ENCODE data around the gene PTPRN2.

The PTPRN2 gene

GRCh38 chr7:157824819-157825121 lies 762.9 kb downstream of the PTPRN2 start:
- Histone ChIP-seq H3K9ac (ENCODE audit: low read depth in 1 of 2, low read length in 2 of 2) (no peak overlapping the region), H3K27me3 (ENCODE audit: control insufficient read depth in 2 of 2, insufficient read depth in 2 of 2, low read length in 2 of 2) (peaks cover 0 to 4% of the 10 kb centered on the region in 2 donors), H3K36me3 (ENCODE audit: control insufficient read depth in 2 of 2, insufficient read depth in 2 of 2, low read length in 2 of 2) (no peaks in the 10 kb centered on the region), H3K4me3 (ENCODE audit: low read length in 2 of 2) (no peak overlapping the region), H3K27ac (ENCODE audit: low read depth in 2 of 2, low read length in 2 of 2) (no peak overlapping the region), H3K4me1 (ENCODE audit: control insufficient read depth in 2 of 2, insufficient read depth in 2 of 2, low read length in 2 of 2) (no peaks in the 10 kb centered on the region), H3K9me3 (ENCODE audit: control insufficient read depth in 2 of 2, low read length in 2 of 2) (no peaks in the 10 kb centered on the region)

- H3K27me3 ChIP-seq (ENCODE audit: control insufficient read depth in 2 of 2, insufficient read depth in 2 of 2, low read length in 2 of 2) = peaks cover 0 to 4% of the 10 kb centered on the region in 2 donors
- no peaks in the 10 kb centered on the region for H3K9me3 ChIP-seq (ENCODE audit: control insufficient read depth in 2 of 2, low read length in 2 of 2)
Measured at GRCh38 chr7:157824011-157824818, 763.4 kb downstream of the PTPRN2 start.

GRCh38 chr7:157822688-157823031 lies 765.0 kb downstream of the PTPRN2 start:
- H3K4me3 ChIP-seq (ENCODE audit: low read length in 2 of 2) = no peak overlapping the region
- no peak overlapping the region for H3K27ac ChIP-seq (ENCODE audit: low read depth in 2 of 2, low read length in 2 of 2)
- H3K36me3 ChIP-seq (ENCODE audit: control insufficient read depth in 2 of 2, insufficient read depth in 2 of 2, low read length in 2 of 2) = no peaks in the 10 kb centered on the region
- H3K4me1 ChIP-seq (ENCODE audit: control insufficient read depth in 2 of 2, insufficient read depth in 2 of 2, low read length in 2 of 2) = no peaks in the 10 kb centered on the region
- no peaks in the 10 kb centered on the region for H3K9me3 ChIP-seq (ENCODE audit: control insufficient read depth in 2 of 2, low read length in 2 of 2)
- peaks cover 0 to 4% of the 10 kb centered on the region in 2 donors for H3K27me3 ChIP-seq (ENCODE audit: control insufficient read depth in 2 of 2, insufficient read depth in 2 of 2, low read length in 2 of 2)
- no peak overlapping the region for H3K9ac ChIP-seq (ENCODE audit: low read depth in 1 of 2, low read length in 2 of 2)

More at GRCh38 chr7:157824011-157824818, 763.4 kb downstream of the PTPRN2 start:
- Histone ChIP-seq H3K36me3 (ENCODE audit: control insufficient read depth in 2 of 2, insufficient read depth in 2 of 2, low read length in 2 of 2) (no peaks in the 10 kb centered on the region), H3K27ac (ENCODE audit: low read depth in 2 of 2, low read length in 2 of 2) (no peak overlapping the region), H3K4me3 (ENCODE audit: low read length in 2 of 2) (no peak overlapping the region), H3K9ac (ENCODE audit: low read depth in 1 of 2, low read length in 2 of 2) (no peak overlapping the region), H3K4me1 (ENCODE audit: control insufficient read depth in 2 of 2, insufficient read depth in 2 of 2, low read length in 2 of 2) (no peaks in the 10 kb centered on the region)

- no peaks in the 10 kb centered on the region for H3K4me1 ChIP-seq (ENCODE audit: control insufficient read depth in 2 of 2, insufficient read depth in 2 of 2, low read length in 2 of 2)
- H3K27me3 ChIP-seq (ENCODE audit: control insufficient read depth in 2 of 2, insufficient read depth in 2 of 2, low read length in 2 of 2) = peaks cover 0 to 4% of the 10 kb centered on the region in 2 donors
- no peak overlapping the region for H3K27ac ChIP-seq (ENCODE audit: low read depth in 2 of 2, low read length in 2 of 2)
- no peak overlapping the region for H3K9ac ChIP-seq (ENCODE audit: low read depth in 1 of 2, low read length in 2 of 2)
- no peaks in the 10 kb centered on the region for H3K36me3 ChIP-seq (ENCODE audit: control insufficient read depth in 2 of 2, insufficient read depth in 2 of 2, low read length in 2 of 2)
- H3K9me3 ChIP-seq (ENCODE audit: control insufficient read depth in 2 of 2, low read length in 2 of 2) = no peaks in the 10 kb centered on the region
- no peak overlapping the region for H3K4me3 ChIP-seq (ENCODE audit: low read length in 2 of 2)
Measured at GRCh38 chr7:157821959-157822687, 765.5 kb downstream of the PTPRN2 start.

- H3K9ac ChIP-seq (ENCODE audit: low read depth in 1 of 2, low read length in 2 of 2) = no peak overlapping the region
- peaks cover 0 to 4% of the 10 kb centered on the region in 2 donors for H3K27me3 ChIP-seq (ENCODE audit: control insufficient read depth in 2 of 2, insufficient read depth in 2 of 2, low read length in 2 of 2)
- H3K9me3 ChIP-seq (ENCODE audit: control insufficient read depth in 2 of 2, low read length in 2 of 2) = no peaks in the 10 kb centered on the region
- H3K4me3 ChIP-seq (ENCODE audit: low read length in 2 of 2) = no peak overlapping the region
- H3K4me1 ChIP-seq (ENCODE audit: control insufficient read depth in 2 of 2, insufficient read depth in 2 of 2, low read length in 2 of 2) = no peaks in the 10 kb centered on the region
- H3K27ac ChIP-seq (ENCODE audit: low read depth in 2 of 2, low read length in 2 of 2) = no peak overlapping the region
- no peaks in the 10 kb centered on the region for H3K36me3 ChIP-seq (ENCODE audit: control insufficient read depth in 2 of 2, insufficient read depth in 2 of 2, low read length in 2 of 2)
Measured at GRCh38 chr7:157820796-157821195, 766.8 kb downstream of the PTPRN2 start.

GRCh38 chr7:157819455-157819807 lies 768.2 kb downstream of the PTPRN2 start:
- peaks cover 0 to 4% of the 10 kb centered on the region in 2 donors for H3K27me3 ChIP-seq (ENCODE audit: control insufficient read depth in 2 of 2, insufficient read depth in 2 of 2, low read length in 2 of 2)
- H3K36me3 ChIP-seq (ENCODE audit: control insufficient read depth in 2 of 2, insufficient read depth in 2 of 2, low read length in 2 of 2) = no peaks in the 10 kb centered on the region
- no peak overlapping the region for H3K9ac ChIP-seq (ENCODE audit: low read depth in 1 of 2, low read length in 2 of 2)
- H3K4me1 ChIP-seq (ENCODE audit: control insufficient read depth in 2 of 2, insufficient read depth in 2 of 2, low read length in 2 of 2) = no peaks in the 10 kb centered on the region
- no peak overlapping the region for H3K27ac ChIP-seq (ENCODE audit: low read depth in 2 of 2, low read length in 2 of 2)
- no peak overlapping the region for H3K4me3 ChIP-seq (ENCODE audit: low read length in 2 of 2)
- H3K9me3 ChIP-seq (ENCODE audit: control insufficient read depth in 2 of 2, low read length in 2 of 2) = no peaks in the 10 kb centered on the region

GRCh38 chr7:157818701-157819454 lies 768.7 kb downstream of the PTPRN2 start:
- Histone ChIP-seq H3K9ac (ENCODE audit: low read depth in 1 of 2, low read length in 2 of 2) (no peak overlapping the region), H3K36me3 (ENCODE audit: control insufficient read depth in 2 of 2, insufficient read depth in 2 of 2, low read length in 2 of 2) (no peaks in the 10 kb centered on the region), H3K9me3 (ENCODE audit: control insufficient read depth in 2 of 2, low read length in 2 of 2) (no peaks in the 10 kb centered on the region), H3K4me1 (ENCODE audit: control insufficient read depth in 2 of 2, insufficient read depth in 2 of 2, low read length in 2 of 2) (no peaks in the 10 kb centered on the region), H3K27ac (ENCODE audit: low read depth in 2 of 2, low read length in 2 of 2) (no peak overlapping the region), H3K27me3 (ENCODE audit: control insufficient read depth in 2 of 2, insufficient read depth in 2 of 2, low read length in 2 of 2) (peaks cover 0 to 4% of the 10 kb centered on the region in 2 donors), H3K4me3 (ENCODE audit: low read length in 2 of 2) (no peak overlapping the region)

- no peaks in the 10 kb centered on the region for H3K36me3 ChIP-seq (ENCODE audit: control insufficient read depth in 2 of 2, insufficient read depth in 2 of 2, low read length in 2 of 2)
- H3K9me3 ChIP-seq (ENCODE audit: control insufficient read depth in 2 of 2, low read length in 2 of 2) = no peaks in the 10 kb centered on the region
- H3K27me3 ChIP-seq (ENCODE audit: control insufficient read depth in 2 of 2, insufficient read depth in 2 of 2, low read length in 2 of 2) = peaks cover 0 to 4% of the 10 kb centered on the region in 2 donors
- no peak overlapping the region for H3K9ac ChIP-seq (ENCODE audit: low read depth in 1 of 2, low read length in 2 of 2)
- no peak overlapping the region for H3K4me3 ChIP-seq (ENCODE audit: low read length in 2 of 2)
- H3K4me1 ChIP-seq (ENCODE audit: control insufficient read depth in 2 of 2, insufficient read depth in 2 of 2, low read length in 2 of 2) = no peaks in the 10 kb centered on the region
- H3K27ac ChIP-seq (ENCODE audit: low read depth in 2 of 2, low read length in 2 of 2) = no peak overlapping the region
Measured at GRCh38 chr7:157817944-157818700, 769.5 kb downstream of the PTPRN2 start.

GRCh38 chr7:157817433-157817832 lies 770.2 kb downstream of the PTPRN2 start:
- no peak overlapping the region for H3K27ac ChIP-seq (ENCODE audit: low read depth in 2 of 2, low read length in 2 of 2)
- no peak overlapping the region for H3K4me3 ChIP-seq (ENCODE audit: low read length in 2 of 2)
- H3K9ac ChIP-seq (ENCODE audit: low read depth in 1 of 2, low read length in 2 of 2) = no peak overlapping the region
- peaks cover 0 to 4% of the 10 kb centered on the region in 2 donors for H3K27me3 ChIP-seq (ENCODE audit: control insufficient read depth in 2 of 2, insufficient read depth in 2 of 2, low read length in 2 of 2)
- H3K36me3 ChIP-seq (ENCODE audit: control insufficient read depth in 2 of 2, insufficient read depth in 2 of 2, low read length in 2 of 2) = no peaks in the 10 kb centered on the region
- no peaks in the 10 kb centered on the region for H3K4me1 ChIP-seq (ENCODE audit: control insufficient read depth in 2 of 2, insufficient read depth in 2 of 2, low read length in 2 of 2)
- no peaks in the 10 kb centered on the region for H3K9me3 ChIP-seq (ENCODE audit: control insufficient read depth in 2 of 2, low read length in 2 of 2)
